CD8-positive, alpha-beta memory T cell (primary cell): Measurements from ENCODE around the gene MICAL3. TPM values are rescaled to one million over a fixed set of nuclear protein-coding genes. Genes with fewer than 3 reads are reported as not detected.

Source experiments
- CTCF ChIA-PET: fragments of 350-600 bp; sonication (Branson Sonifier 250); formaldehyde crosslinking; loops from one replicate; lab custom pipeline; 2021; ENCODE audit warnings: antibody characterized with exemption; lab: Charles Lee
- POLR2A ChIA-PET: fragments of 350-600 bp; sonication (Branson Sonifier 250); formaldehyde crosslinking; loops from one replicate; lab custom pipeline; 2021; ENCODE audit warnings: antibody characterized with exemption; lab: Charles Lee
- DNase-seq, 5 donors: peaks; one replicate each; pipeline versions ENCODE4 v3.0.0 to v3.0.0-alpha.2; 2020 to 2022; ENCODE audit warnings: mixed read lengths in 1 of 5
- H3K27ac ChIP-seq: one replicate; pipeline ENCODE4 v1.7.0; 2013; ENCODE audit warnings: low read depth, mild to moderate bottlenecking, low read length, moderate library complexity
- H3K27me3 ChIP-seq: 2 replicates; pipeline ENCODE4 v1.7.0; 2013; ENCODE audit warnings: low read length, mild to moderate bottlenecking; ENCODE audit not compliant: insufficient read depth, poor library complexity, severe bottlenecking
- H3K36me3 ChIP-seq: 2 replicates; pipeline ENCODE4 v1.7.0; 2013; ENCODE audit warnings: mild to moderate bottlenecking, low read length, moderate library complexity; ENCODE audit not compliant: insufficient read depth
- H3K4me1 ChIP-seq: 2 replicates; pipeline ENCODE4 v1.7.0; 2013; ENCODE audit warnings: mild to moderate bottlenecking, low read length, moderate library complexity; ENCODE audit not compliant: insufficient read depth
- H3K4me3 ChIP-seq: 2 replicates; pipeline ENCODE4 v1.7.0; 2013; ENCODE audit warnings: mild to moderate bottlenecking, low read length
- H3K9me3 ChIP-seq: 2 replicates; pipeline ENCODE4 v1.7.0; 2013; ENCODE audit warnings: mild to moderate bottlenecking, low read length
- H3K27ac Mint-ChIP-seq, 8 donors: one replicate each; pipeline ENCODE4 v1.8.0; 2020 to 2021; ENCODE audit warnings: mixed read lengths in 8 of 8, mild to moderate bottlenecking in 6 of 8, inconsistent platforms in 3 of 8, moderate library complexity in 3 of 8
- H3K27me3 Mint-ChIP-seq, 2 donors: one replicate each; pipeline ENCODE4 v1.8.0; 2020 to 2021; ENCODE audit warnings: mixed read lengths in 2 of 2, mild to moderate bottlenecking in 1 of 2, moderate library complexity in 1 of 2
- H3K36me3 Mint-ChIP-seq, 3 donors: one replicate each; pipeline ENCODE4 v1.8.0; 2020 to 2021; ENCODE audit warnings: mixed read lengths in 3 of 3, inconsistent platforms in 1 of 3, mild to moderate bottlenecking in 1 of 3
- H3K4me1 Mint-ChIP-seq, 3 donors: one replicate each; pipeline ENCODE4 v1.8.0; 2020 to 2021; ENCODE audit warnings: mixed read lengths in 3 of 3, inconsistent platforms in 1 of 3, mild to moderate bottlenecking in 1 of 3
- H3K4me3 Mint-ChIP-seq, 7 donors: one replicate each; pipeline ENCODE4 v1.8.0; 2020 to 2021; ENCODE audit warnings: mixed read lengths in 7 of 7, mild to moderate bottlenecking in 6 of 7, moderate library complexity in 4 of 7, inconsistent platforms in 2 of 7
- H3K9me3 Mint-ChIP-seq, 5 donors: one replicate each; pipeline ENCODE4 v1.8.0; 2020 to 2022; ENCODE audit warnings: mixed read lengths in 5 of 5, mild to moderate bottlenecking in 3 of 5, moderate library complexity in 2 of 5, inconsistent platforms in 1 of 5
- polyA plus RNA-seq: library from polyadenylated mRNA; unstranded; fragments of 300-500 nt; fragmentation: Illumina TruSeq; gene quantifications from one replicate; pipeline ENCODE4 v1.2.3, GENCODE V29; 2021
- total RNA-seq, 2 experiments: library from RNA; stranded (reverse); gene quantifications; one replicate each; pipeline ENCODE4 v1.2.3, GENCODE V29; 2021

Gene MICAL3
- total and polyA plus RNA-seq, 3 experiments from 2014 or later, result 1.7 to 51.9 (median 51.7) TPM

DNA sequence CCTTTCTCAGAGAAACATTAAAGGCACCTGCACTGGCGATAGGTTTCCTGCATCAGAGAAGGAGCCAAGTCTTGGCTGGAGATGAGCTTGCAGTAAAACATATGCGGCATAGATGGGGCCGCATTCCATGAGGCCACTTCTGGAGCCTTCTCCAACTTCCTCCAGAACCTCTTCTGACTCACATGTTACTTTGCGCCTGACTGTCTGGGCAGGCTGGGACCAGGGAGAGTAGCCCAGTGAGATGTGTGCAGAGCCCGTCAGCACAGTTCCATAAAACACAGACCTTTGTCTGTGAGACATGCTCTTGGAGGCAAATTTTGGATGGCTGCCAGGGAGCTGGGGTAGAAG, 194.7 kb downstream of the MICAL3 start:
- ChIA-PET CTCF (interaction anchor here (0.9 to 5.6 kb wide), 9 partner anchors 20 to 245 kb away, joined by 3 to 115 read pairs (median 3); partner anchors contain the start of gene PEX26), POLR2A (interaction anchor here (0.7 kb wide), 1 partner anchor 39 kb away, joined by 4 read pairs; no protein-coding TSS in a partner anchor)
- H3K36me3 ChIP-seq, result no peaks in the 10 kb centered on the region
- H3K36me3 Mint-ChIP-seq, result peaks cover 0 to 42% (median 10%) of the 10 kb centered on the region in 3 donors
- H3K4me1 Mint-ChIP-seq, result peaks cover 0 to 9% (median 7%) of the 10 kb centered on the region in 3 donors
- no peak overlapping the region for H3K4me3 Mint-ChIP-seq
- H3K27ac ChIP-seq, result no peak overlapping the region
- no peak overlapping the region for H3K4me3 ChIP-seq
- no peaks in the 10 kb centered on the region for H3K27me3 Mint-ChIP-seq
- H3K9me3 Mint-ChIP-seq, result no peaks in the 10 kb centered on the region
- DNase-seq, result no peak
- peaks cover 6% of the 10 kb centered on the region for H3K4me1 ChIP-seq
- H3K27me3 ChIP-seq, result no peaks in the 10 kb centered on the region
- no peak overlapping the region for H3K27ac Mint-ChIP-seq
- H3K9me3 ChIP-seq, result no peaks in the 10 kb centered on the region

DNA sequence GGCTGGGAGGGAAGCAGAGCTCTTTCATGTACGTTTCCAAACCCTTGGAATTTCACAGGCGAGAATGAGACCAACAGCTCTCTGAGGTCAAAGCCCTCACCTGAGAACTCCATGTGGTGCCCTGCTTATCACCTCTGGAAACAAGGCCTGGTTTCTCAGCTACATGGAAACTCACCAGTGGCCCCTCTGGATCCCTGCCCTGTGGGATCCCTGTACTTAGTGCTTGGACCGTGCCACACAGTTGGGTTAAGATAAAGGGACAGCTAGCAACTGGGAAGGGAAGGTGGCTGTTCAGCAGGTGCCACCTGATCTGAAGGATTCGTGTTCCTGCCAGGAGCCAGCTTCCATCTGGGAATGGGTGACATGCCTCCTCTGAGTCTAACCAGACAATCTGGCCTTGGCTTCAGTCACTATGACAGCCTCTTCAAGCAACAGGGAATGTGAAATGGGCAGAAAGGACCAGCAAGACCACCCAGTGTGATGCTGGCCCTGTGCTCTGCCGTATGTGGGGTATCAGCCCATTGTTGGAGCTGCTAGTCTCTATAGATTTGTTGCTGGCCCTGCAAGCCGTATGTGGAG, 195.8 kb downstream of the MICAL3 start:
- H3K27ac Mint-ChIP-seq, result peak overlapping the region in 1 of 8 donors; percentile 36
- H3K9me3 Mint-ChIP-seq, result no peaks in the 10 kb centered on the region
- H3K36me3 ChIP-seq, result no peaks in the 10 kb centered on the region
- POLR2A ChIA-PET, result no interaction called here
- no peak for DNase-seq
- peaks cover 6% of the 10 kb centered on the region for H3K4me1 ChIP-seq
- H3K27ac ChIP-seq, result no peak overlapping the region
- no peak overlapping the region for H3K4me3 ChIP-seq
- no peaks in the 10 kb centered on the region for H3K27me3 Mint-ChIP-seq
- peaks cover 0 to 9% (median 7%) of the 10 kb centered on the region in 3 donors for H3K4me1 Mint-ChIP-seq
- no peak overlapping the region for H3K4me3 Mint-ChIP-seq
- peaks cover 0 to 43% (median 10%) of the 10 kb centered on the region in 3 donors for H3K36me3 Mint-ChIP-seq
- CTCF ChIA-PET, result interaction anchor here (0.6 to 5.6 kb wide), 4 partner anchors 28 to 246 kb away, joined by 3 to 115 read pairs (median 4); partner anchors contain the start of gene PEX26
- H3K27me3 ChIP-seq, result no peaks in the 10 kb centered on the region
- H3K9me3 ChIP-seq, result no peaks in the 10 kb centered on the region

DNA sequence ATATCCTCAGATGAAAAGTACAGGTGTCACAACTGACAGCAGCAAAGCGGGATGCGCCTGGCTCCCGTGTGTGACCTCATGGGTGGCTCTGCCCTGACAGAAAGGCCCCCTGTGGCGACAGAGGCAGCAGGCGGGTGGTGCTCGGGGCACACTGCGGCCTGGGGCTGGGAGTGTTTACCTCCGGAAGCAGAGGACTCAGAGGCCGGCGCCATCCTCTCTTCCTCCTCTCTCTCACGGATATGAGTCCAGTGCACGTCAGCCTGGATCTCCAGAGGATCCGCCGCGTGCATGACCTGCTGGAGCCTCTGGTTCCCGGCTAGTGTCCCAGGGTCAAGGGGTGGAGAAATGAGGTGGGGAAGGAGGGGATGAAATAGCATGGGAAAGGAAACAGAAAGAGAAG, 196.9 kb downstream of the MICAL3 start:
- Histone ChIP-seq H3K36me3 (no peaks in the 10 kb centered on the region), H3K27me3 (no peaks in the 10 kb centered on the region), H3K4me3 (no peak overlapping the region), H3K4me1 (peaks cover 6% of the 10 kb centered on the region), H3K9me3 (no peaks in the 10 kb centered on the region), H3K27ac (no peak overlapping the region)
- H3K36me3 Mint-ChIP-seq, result peaks cover 0 to 44% (median 10%) of the 10 kb centered on the region in 3 donors
- POLR2A ChIA-PET, result no interaction called here
- no peak overlapping the region for H3K4me3 Mint-ChIP-seq
- CTCF ChIA-PET, result interaction anchor here (5.6 kb wide), 1 partner anchor 247 kb away, joined by 115 read pairs; the partner anchor contains the start of gene PEX26
- peaks cover 0 to 9% (median 7%) of the 10 kb centered on the region in 3 donors for H3K4me1 Mint-ChIP-seq
- DNase-seq, result no peak
- no peaks in the 10 kb centered on the region for H3K27me3 Mint-ChIP-seq
- H3K9me3 Mint-ChIP-seq, result no peaks in the 10 kb centered on the region
- H3K27ac Mint-ChIP-seq, result peak overlapping the region in 1 of 8 donors; percentile 40

DNA sequence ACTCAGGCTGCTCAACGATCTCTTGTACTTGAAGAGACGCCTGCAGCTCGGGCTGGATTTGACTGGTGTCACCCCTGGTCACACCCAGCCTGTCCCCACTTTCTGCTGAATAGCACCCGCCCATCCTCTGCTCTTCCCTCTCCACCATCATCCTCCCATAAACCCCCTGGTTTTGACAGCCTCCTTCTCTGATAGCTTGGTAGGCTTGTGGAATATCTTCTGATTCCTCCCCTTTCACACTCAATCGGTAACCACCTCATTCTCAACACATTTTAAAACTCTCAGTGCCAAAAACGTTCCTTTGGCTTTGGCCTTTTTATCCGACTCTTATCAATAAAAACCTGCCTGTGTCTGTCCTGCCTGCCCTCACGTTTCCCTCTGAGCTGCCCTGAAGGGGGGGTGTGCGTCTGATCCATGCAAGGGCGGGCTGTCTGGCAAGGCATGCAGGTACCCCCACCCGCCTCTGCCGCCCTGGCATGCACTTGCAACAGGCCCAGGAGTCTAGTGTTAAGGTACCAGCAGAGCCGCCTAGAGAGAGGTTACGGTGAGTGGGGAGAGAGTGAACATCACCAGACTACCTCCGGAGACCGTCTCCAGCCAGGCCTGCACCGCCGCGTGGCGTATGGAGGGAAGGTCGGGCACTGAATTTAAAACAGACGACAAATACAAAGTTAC, 198.3 kb downstream of the MICAL3 start:
- no peaks in the 10 kb centered on the region for H3K27me3 Mint-ChIP-seq
- POLR2A ChIA-PET, result no interaction called here
- H3K36me3 Mint-ChIP-seq, result peaks cover 0 to 44% (median 8%) of the 10 kb centered on the region in 3 donors
- no peak overlapping the region for H3K27ac ChIP-seq
- no peaks in the 10 kb centered on the region for H3K9me3 Mint-ChIP-seq
- H3K27ac Mint-ChIP-seq, result peak overlapping the region in 1 of 8 donors; percentile 78
- H3K27me3 ChIP-seq, result no peaks in the 10 kb centered on the region
- no peaks in the 10 kb centered on the region for H3K36me3 ChIP-seq
- CTCF ChIA-PET, result no interaction called here
- H3K4me1 ChIP-seq, result peaks cover 6% of the 10 kb centered on the region
- H3K9me3 ChIP-seq, result no peaks in the 10 kb centered on the region
- H3K4me3 Mint-ChIP-seq, result no peak overlapping the region
- no peak overlapping the region for H3K4me3 ChIP-seq
- DNase-seq, result no peak
- peaks cover 0 to 9% (median 7%) of the 10 kb centered on the region in 3 donors for H3K4me1 Mint-ChIP-seq

DNA sequence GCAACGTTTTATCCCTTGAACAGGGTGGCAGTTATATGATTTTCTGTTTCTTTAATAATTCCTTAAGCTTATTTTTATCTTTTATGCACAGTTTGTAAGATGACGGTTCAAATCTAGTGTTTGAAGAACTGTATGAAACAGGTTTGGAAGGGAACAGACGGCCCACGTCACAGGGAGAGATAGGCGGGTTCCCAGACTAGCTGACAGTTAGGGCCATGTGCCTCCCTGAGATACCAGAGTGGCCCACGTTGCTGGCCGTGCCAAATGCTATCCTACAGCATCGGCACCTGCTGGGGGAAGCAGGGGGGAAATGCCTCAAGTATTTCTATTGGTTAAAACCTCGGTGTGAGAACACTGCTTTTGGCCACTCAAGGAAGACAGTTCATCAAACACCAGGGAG, 199.9 kb downstream of the MICAL3 start:
- Mint-ChIP-seq H3K36me3 (peaks cover 0 to 36% (median 8%) of the 10 kb centered on the region in 3 donors), H3K27ac (no peak overlapping the region), H3K27me3 (no peaks in the 10 kb centered on the region), H3K9me3 (no peaks in the 10 kb centered on the region), H3K4me1 (no peaks in the 10 kb centered on the region), H3K4me3 (no peak overlapping the region)
- POLR2A ChIA-PET, result no interaction called here
- DNase-seq, result no peak
- no peak overlapping the region for H3K27ac ChIP-seq
- H3K27me3 ChIP-seq, result no peaks in the 10 kb centered on the region
- no peaks in the 10 kb centered on the region for H3K36me3 ChIP-seq
- no peaks in the 10 kb centered on the region for H3K9me3 ChIP-seq
- no peak overlapping the region for H3K4me3 ChIP-seq
- CTCF ChIA-PET, result no interaction called here
- H3K4me1 ChIP-seq, result no peaks in the 10 kb centered on the region

DNA sequence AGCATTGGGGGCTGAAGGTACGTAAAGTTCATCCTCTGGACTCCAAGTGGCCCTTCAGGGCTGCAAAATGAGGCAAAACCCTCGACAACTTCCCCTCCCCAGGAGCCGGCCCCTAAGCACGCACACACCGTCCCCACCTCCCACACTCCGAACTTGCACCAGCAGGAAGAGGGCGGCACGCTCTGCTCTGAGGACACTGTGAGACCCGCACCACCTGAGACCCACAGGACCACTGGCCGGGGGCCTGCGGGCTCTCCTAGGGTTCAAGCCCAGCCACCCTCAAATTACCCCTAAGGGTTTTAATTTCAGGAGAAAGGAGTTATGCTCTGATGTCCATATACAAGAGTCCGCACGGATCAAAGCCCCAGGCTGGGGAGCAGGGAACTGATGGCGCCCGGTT, 200.4 kb downstream of the MICAL3 start:
- CTCF ChIA-PET, result no interaction called here

DNA sequence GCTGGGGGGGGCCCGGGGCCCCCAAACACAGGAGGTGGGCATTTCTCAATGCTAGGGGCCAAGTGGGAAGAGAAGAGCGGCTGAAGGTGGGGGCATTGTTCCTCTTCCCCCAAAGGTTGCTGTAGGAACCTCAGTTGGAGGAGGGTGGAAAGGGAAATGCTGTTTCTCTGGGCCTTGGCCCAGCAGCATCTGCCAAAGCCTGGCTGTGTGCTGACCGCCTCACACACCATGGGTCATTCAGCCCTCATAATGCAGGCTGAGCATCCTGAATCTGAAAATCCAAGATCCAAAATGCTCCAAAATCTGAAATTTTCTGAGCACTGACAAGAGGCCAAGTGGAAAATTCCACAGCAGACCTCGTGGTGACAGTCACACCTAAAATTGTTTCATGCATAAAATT, 201.1 kb downstream of the MICAL3 start:
- CTCF ChIA-PET, result no interaction called here
- Histone ChIP-seq H3K27ac (no peak overlapping the region), H3K27me3 (no peaks in the 10 kb centered on the region), H3K9me3 (no peaks in the 10 kb centered on the region), H3K4me3 (no peak overlapping the region), H3K36me3 (no peaks in the 10 kb centered on the region), H3K4me1 (no peaks in the 10 kb centered on the region)
- Mint-ChIP-seq H3K9me3 (no peaks in the 10 kb centered on the region), H3K27me3 (no peaks in the 10 kb centered on the region), H3K4me3 (no peak overlapping the region), H3K4me1 (no peaks in the 10 kb centered on the region), H3K36me3 (peaks cover 0 to 42% (median 8%) of the 10 kb centered on the region in 3 donors), H3K27ac (no peak overlapping the region)
- DNase-seq, result no peak
- POLR2A ChIA-PET, result no interaction called here

More for the DNA sequence above, 200.4 kb downstream of the MICAL3 start:
- no peak overlapping the region for H3K4me3 Mint-ChIP-seq
- no peaks in the 10 kb centered on the region for H3K4me1 ChIP-seq
- H3K9me3 Mint-ChIP-seq, result no peaks in the 10 kb centered on the region
- POLR2A ChIA-PET, result no interaction called here
- no peaks in the 10 kb centered on the region for H3K27me3 Mint-ChIP-seq
- no peak overlapping the region for H3K4me3 ChIP-seq
- peaks cover 0 to 40% (median 8%) of the 10 kb centered on the region in 3 donors for H3K36me3 Mint-ChIP-seq
- no peak overlapping the region for H3K27ac ChIP-seq
- no peaks in the 10 kb centered on the region for H3K9me3 ChIP-seq
- H3K4me1 Mint-ChIP-seq, result no peaks in the 10 kb centered on the region
- no peaks in the 10 kb centered on the region for H3K36me3 ChIP-seq
- H3K27ac Mint-ChIP-seq, result no peak overlapping the region
- no peak for DNase-seq
- H3K27me3 ChIP-seq, result no peaks in the 10 kb centered on the region

DNA sequence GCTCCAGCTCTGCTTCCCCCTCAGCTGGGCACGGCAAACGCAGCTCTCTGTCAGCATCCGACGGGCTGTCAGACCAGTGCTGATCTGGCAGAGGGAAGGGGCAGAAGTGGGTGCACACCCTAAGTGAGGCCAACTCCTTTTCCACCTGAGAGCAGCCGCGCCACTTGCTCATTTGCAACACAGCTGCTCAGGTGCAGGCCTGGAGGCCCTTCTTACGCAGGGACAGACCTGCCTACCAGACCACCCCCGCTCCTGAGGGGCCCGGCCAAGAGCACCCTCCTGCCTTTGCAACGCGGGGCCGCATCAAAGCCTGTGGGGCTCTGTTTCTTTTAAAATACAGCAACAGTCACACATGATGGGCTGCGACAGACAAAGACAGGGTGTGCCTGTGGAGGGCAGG, 202.3 kb downstream of the MICAL3 start:
- POLR2A ChIA-PET, result no interaction called here
- Histone ChIP-seq H3K36me3 (no peaks in the 10 kb centered on the region), H3K27ac (no peak overlapping the region), H3K4me1 (no peaks in the 10 kb centered on the region), H3K4me3 (no peak overlapping the region), H3K9me3 (no peaks in the 10 kb centered on the region), H3K27me3 (no peaks in the 10 kb centered on the region)
- DNase-seq, result no peak
- no peaks in the 10 kb centered on the region for H3K4me1 Mint-ChIP-seq
- H3K4me3 Mint-ChIP-seq, result no peak overlapping the region
- no peak overlapping the region for H3K27ac Mint-ChIP-seq
- CTCF ChIA-PET, result interaction anchor here (1.0 kb wide), 1 partner anchor 8 kb away, joined by 5 read pairs; no protein-coding TSS in a partner anchor
- no peaks in the 10 kb centered on the region for H3K27me3 Mint-ChIP-seq
- H3K9me3 Mint-ChIP-seq, result no peaks in the 10 kb centered on the region
- peaks cover 0 to 37% (median 8%) of the 10 kb centered on the region in 3 donors for H3K36me3 Mint-ChIP-seq
